ENCODE results near the gene EPHA8.

GRCh38 chr1:22522221-22522743 lies 41.0 kb upstream of the EPHA8 start:
- TF ChIP-seq, protein P1, sequence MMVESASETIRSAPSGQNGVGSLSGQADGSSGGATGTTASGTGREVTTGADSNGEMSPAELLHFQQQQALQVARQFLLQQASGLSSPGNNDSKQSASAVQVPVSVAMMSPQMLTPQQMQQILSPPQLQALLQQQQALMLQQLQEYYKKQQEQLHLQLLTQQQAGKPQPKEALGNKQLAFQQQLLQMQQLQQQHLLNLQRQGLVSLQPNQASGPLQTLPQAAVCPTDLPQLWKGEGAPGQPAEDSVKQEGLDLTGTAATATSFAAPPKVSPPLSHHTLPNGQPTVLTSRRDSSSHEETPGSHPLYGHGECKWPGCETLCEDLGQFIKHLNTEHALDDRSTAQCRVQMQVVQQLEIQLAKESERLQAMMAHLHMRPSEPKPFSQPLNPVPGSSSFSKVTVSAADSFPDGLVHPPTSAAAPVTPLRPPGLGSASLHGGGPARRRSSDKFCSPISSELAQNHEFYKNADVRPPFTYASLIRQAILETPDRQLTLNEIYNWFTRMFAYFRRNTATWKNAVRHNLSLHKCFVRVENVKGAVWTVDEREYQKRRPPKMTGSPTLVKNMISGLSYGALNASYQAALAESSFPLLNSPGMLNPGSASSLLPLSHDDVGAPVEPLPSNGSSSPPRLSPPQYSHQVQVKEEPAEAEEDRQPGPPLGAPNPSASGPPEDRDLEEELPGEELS (CRISPR knock-in tag; IDR thresholded peaks at IDR 0.05) = no peak
- no peak for TF ChIP-seq JUN (CRISPR knock-in tag; IDR thresholded peaks at IDR 0.05)
- TF ChIP-seq CBFB (CRISPR knock-in tag; IDR thresholded peaks at IDR 0.05; ENCODE audit: low read depth) = no peak
- TF ChIP-seq ATF6 (CRISPR knock-in tag; IDR thresholded peaks at IDR 0.05) = no peak
- TF ChIP-seq, protein P2, sequence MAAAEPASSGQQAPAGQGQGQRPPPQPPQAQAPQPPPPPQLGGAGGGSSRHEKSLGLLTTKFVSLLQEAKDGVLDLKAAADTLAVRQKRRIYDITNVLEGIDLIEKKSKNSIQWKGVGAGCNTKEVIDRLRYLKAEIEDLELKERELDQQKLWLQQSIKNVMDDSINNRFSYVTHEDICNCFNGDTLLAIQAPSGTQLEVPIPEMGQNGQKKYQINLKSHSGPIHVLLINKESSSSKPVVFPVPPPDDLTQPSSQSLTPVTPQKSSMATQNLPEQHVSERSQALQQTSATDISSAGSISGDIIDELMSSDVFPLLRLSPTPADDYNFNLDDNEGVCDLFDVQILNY (CRISPR knock-in tag; IDR thresholded peaks at IDR 0.05) = no peak
- TF ChIP-seq CTCF (IDR thresholded peaks at IDR 0.05) = no peak
